H1 (cell line): ENCODE data around the gene ZNF584.
A peak's percentile ranks its signal among the peaks of the same experiment; 100 is the strongest.

Experiments
- CBX5 ChIP-seq: fragments of 300-800, 300-1000 bp; sonication (generic); IDR thresholded peaks from 2 replicates; pipeline ENCODE4 v1.7.1; 2016; ENCODE audit warnings: antibody characterized with exemption, low read length, low read depth
- EP300 ChIP-seq, 2 experiments: IDR thresholded peaks; 1 replicate in 1 of 2; 2 replicates in 1 of 2; pipeline ENCODE4 v1.6.1; 2011 to 2012; ENCODE audit warnings: low read depth in 2 of 2, low read length in 2 of 2, mild to moderate bottlenecking in 2 of 2, borderline replicate concordance in 1 of 2, inconsistent platforms in 1 of 2, moderate library complexity in 1 of 2
- EZH2 ChIP-seq: fragments of 200-600 bp; sonication (generic); IDR thresholded peaks from 2 replicates; pipeline ENCODE4 v1.7.1; 2012; ENCODE audit warnings: low read depth, mild to moderate bottlenecking, moderate library complexity, low read length, inconsistent platforms; ENCODE audit not compliant: severe bottlenecking
- FOSL1 ChIP-seq: IDR thresholded peaks from 2 replicates; pipeline ENCODE4 v1.6.1; 2011; ENCODE audit warnings: mild to moderate bottlenecking, low read depth, low read length, moderate library complexity; ENCODE audit not compliant: insufficient read depth
- JUND ChIP-seq: IDR thresholded peaks from 2 replicates; pipeline ENCODE4 v1.6.1; 2011; ENCODE audit warnings: mild to moderate bottlenecking, improper control_type of control experiment, low read length
- POLR2A ChIP-seq, 2 experiments: IDR thresholded peaks; 1 replicate in 1 of 2; 2 replicates in 1 of 2; pipeline ENCODE4 v1.6.1; 2011; ENCODE audit warnings: low read depth in 2 of 2, low read length in 2 of 2, mild to moderate bottlenecking in 2 of 2; ENCODE audit errors: control extremely low read depth in 1 of 2
- RAD21 ChIP-seq, 2 experiments: IDR thresholded peaks in 1 of 2; conservative IDR thresholded peaks in 1 of 2; 2 replicates each; pipeline ENCODE4 v1.6.1; 2011; ENCODE audit warnings: low read depth in 2 of 2, low read length in 2 of 2, improper control_type of control experiment in 1 of 2, inconsistent platforms in 1 of 2, mild to moderate bottlenecking in 1 of 2, moderate library complexity in 1 of 2
- TAF1 ChIP-seq: IDR thresholded peaks from 2 replicates; pipeline ENCODE4 v1.6.1; 2011; ENCODE audit warnings: mild to moderate bottlenecking, low read depth, low read length
- YY1 ChIP-seq: IDR thresholded peaks from 2 replicates; pipeline ENCODE4 v1.6.1; 2011; ENCODE audit warnings: low read depth, mild to moderate bottlenecking, low read length
- ZNF274 ChIP-seq: IDR thresholded peaks from 2 replicates; pipeline ENCODE4 v1.7.0; 2012; ENCODE audit warnings: low read length, borderline replicate concordance; ENCODE audit errors: extremely low read depth
- TF ChIP-seq, protein P1 (sequence below), 3 experiments: IDR thresholded peaks; 1 replicate in 2 of 3; 2 replicates in 1 of 3; pipeline versions ENCODE4 v1.5.1 to v1.6.1; 2011; ENCODE audit warnings: low read length in 3 of 3, mild to moderate bottlenecking in 3 of 3, inconsistent platforms in 2 of 3, low read depth in 1 of 3, moderate library complexity in 1 of 3; ENCODE audit not compliant: insufficient read depth in 1 of 3; ENCODE audit errors: control extremely low read depth in 1 of 3
- TF ChIP-seq, protein P2 (sequence below): IDR thresholded peaks from 2 replicates; pipeline ENCODE4 v1.6.1; 2011; ENCODE audit warnings: low read length, improper control_type of control experiment

DNA sequence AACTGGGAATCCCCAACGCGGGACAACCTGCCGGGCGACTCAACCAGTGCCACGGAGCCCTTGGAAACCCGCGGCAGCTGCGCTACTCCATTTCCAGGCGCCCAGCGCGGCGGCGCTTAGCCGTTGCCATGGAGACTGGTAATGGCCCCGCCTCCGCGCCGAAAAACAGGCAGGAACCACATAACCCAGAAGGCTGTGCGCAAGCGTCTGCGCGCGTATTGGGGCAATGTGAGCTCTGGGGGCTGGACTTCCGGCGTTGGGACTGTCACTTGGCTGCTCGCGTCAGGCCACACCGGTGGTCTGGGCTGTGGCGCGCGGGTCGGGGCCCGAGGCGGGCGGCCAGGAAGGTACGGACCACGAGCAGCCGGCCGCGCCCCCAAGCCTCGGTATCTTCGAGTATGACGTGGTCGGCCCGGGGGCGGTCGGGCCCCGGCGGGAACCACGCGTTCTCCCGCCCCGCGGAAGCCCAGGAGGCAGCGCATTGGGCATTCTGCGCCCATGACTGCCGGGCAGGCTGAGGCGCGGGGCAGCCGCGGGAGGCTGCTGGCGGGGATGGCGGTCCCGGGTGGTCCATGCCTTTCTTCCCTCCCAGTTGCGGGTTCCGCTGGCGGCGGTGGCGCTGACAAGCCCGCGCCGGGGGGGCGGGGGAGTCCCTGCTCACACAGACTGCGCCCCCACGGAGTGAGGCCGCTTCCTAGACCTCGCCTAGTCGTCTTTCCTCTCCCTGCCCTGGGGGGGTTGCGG lies 43.1 kb downstream of the ZNF584 start, which contains the start of gene ZNF324B:
- TF ChIP-seq FOSL1 (no peak), POLR2A (IDR thresholded peaks at IDR 0.05; ENCODE audit: control extremely low read depth in 1 of 2, low read depth in 2 of 2, low read length in 2 of 2) (no peak), EZH2 (no peak), JUND (no peak), CBX5 (no peak), EP300 (IDR thresholded peaks at IDR 0.05; ENCODE audit: borderline replicate concordance in 1 of 2, low read depth in 2 of 2, low read length in 2 of 2) (no peak), TAF1 (peak; percentile 45; the same call in 1 of the 2 replicates), YY1 (peak; percentile 75), RAD21 (IDR thresholded peaks at IDR 0.05 in 1 of 2, conservative IDR thresholded peaks at IDR 0.05 in 1 of 2; ENCODE audit: low read depth in 2 of 2, low read length in 2 of 2) (0 out of 4 replicates have a peak, but pooled peaks of 1 of the 2 experiments have one; percentile 0), ZNF274 (no peak)
- TF ChIP-seq, protein P1, sequence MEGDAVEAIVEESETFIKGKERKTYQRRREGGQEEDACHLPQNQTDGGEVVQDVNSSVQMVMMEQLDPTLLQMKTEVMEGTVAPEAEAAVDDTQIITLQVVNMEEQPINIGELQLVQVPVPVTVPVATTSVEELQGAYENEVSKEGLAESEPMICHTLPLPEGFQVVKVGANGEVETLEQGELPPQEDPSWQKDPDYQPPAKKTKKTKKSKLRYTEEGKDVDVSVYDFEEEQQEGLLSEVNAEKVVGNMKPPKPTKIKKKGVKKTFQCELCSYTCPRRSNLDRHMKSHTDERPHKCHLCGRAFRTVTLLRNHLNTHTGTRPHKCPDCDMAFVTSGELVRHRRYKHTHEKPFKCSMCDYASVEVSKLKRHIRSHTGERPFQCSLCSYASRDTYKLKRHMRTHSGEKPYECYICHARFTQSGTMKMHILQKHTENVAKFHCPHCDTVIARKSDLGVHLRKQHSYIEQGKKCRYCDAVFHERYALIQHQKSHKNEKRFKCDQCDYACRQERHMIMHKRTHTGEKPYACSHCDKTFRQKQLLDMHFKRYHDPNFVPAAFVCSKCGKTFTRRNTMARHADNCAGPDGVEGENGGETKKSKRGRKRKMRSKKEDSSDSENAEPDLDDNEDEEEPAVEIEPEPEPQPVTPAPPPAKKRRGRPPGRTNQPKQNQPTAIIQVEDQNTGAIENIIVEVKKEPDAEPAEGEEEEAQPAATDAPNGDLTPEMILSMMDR (IDR thresholded peaks at IDR 0.05; ENCODE audit: control extremely low read depth in 1 of 3, insufficient read depth in 1 of 3, low read depth in 1 of 3, low read length in 3 of 3), result peak in 1 of 3 experiments; percentile 16; a peak in 1 of 4 replicates
- TF ChIP-seq, protein P2, sequence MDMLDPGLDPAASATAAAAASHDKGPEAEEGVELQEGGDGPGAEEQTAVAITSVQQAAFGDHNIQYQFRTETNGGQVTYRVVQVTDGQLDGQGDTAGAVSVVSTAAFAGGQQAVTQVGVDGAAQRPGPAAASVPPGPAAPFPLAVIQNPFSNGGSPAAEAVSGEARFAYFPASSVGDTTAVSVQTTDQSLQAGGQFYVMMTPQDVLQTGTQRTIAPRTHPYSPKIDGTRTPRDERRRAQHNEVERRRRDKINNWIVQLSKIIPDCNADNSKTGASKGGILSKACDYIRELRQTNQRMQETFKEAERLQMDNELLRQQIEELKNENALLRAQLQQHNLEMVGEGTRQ, result no peak
